Lower leg skin (tissue), 3 donors: ENCODE data around the gene GTPBP4.

Experiments used
- POLR2A ChIP-seq, 2 donors: fragments of 450-650 bp; IDR thresholded peaks; one replicate each; pipeline ENCODE4 v1.6.1; 2016 to 2017; ENCODE audit warnings: antibody characterized with exemption in 2 of 2, mild to moderate bottlenecking in 1 of 2, moderate library complexity in 1 of 2
- TF ChIP-seq, protein P1 (sequence below), 3 donors: fragments of 450-650 bp; IDR thresholded peaks; one replicate each; pipeline ENCODE4 v1.5.1; 2016; ENCODE audit warnings: antibody characterized with exemption in 3 of 3, mild to moderate bottlenecking in 3 of 3, moderate library complexity in 2 of 3

DNA sequence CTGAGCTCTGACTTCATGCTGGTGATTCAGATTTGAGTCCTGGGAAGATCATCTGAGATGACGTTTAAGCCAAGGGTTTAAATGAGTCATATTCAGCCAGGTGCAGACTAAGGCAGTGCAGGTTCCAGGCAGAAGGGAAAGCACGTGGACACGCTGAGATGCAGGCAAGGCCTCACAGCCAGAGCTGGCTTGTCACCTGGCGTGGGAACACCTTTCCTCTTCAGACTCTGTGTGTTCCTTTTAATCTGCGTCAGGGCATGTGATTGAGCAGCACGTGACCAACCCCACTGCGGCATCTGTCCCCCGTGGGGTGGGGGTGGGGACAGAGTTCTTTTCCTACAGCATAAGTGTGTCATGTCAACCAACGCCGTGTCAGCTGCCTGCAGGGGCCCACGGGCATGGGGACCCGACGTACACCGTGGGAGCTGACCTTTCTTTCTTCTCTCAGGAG is 48.1 kb downstream of the GTPBP4 start:
- TF ChIP-seq, protein P1, sequence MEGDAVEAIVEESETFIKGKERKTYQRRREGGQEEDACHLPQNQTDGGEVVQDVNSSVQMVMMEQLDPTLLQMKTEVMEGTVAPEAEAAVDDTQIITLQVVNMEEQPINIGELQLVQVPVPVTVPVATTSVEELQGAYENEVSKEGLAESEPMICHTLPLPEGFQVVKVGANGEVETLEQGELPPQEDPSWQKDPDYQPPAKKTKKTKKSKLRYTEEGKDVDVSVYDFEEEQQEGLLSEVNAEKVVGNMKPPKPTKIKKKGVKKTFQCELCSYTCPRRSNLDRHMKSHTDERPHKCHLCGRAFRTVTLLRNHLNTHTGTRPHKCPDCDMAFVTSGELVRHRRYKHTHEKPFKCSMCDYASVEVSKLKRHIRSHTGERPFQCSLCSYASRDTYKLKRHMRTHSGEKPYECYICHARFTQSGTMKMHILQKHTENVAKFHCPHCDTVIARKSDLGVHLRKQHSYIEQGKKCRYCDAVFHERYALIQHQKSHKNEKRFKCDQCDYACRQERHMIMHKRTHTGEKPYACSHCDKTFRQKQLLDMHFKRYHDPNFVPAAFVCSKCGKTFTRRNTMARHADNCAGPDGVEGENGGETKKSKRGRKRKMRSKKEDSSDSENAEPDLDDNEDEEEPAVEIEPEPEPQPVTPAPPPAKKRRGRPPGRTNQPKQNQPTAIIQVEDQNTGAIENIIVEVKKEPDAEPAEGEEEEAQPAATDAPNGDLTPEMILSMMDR (IDR thresholded peaks at IDR 0.05): no peak
- TF ChIP-seq POLR2A (IDR thresholded peaks at IDR 0.05): no peak
